Fibroblast of lung (primary cell): ENCODE data around the gene GNL2.

Experiments
- EZH2 ChIP-seq: IDR thresholded peaks from 2 replicates; pipeline ENCODE4 v1.5.1; 2012; ENCODE audit warnings: low read length, control low read depth, mild to moderate bottlenecking; ENCODE audit errors: missing control alignments
- TF ChIP-seq, protein P1 (sequence below), 2 donors: IDR thresholded peaks in 1 of 2; conservative IDR thresholded peaks in 1 of 2; 1 replicate in 1 of 2; 2 replicates in 1 of 2; pipeline ENCODE4 v1.5.1; 2011 to 2012; ENCODE audit warnings: low read length in 2 of 2, control low read depth in 1 of 2, inconsistent platforms in 1 of 2, low read depth in 1 of 2, mild to moderate bottlenecking in 1 of 2

GRCh38 chr1:37628026-37628556, 32.4 kb upstream of the GNL2 start:
- TF ChIP-seq EZH2 = no peak
- TF ChIP-seq, protein P1, sequence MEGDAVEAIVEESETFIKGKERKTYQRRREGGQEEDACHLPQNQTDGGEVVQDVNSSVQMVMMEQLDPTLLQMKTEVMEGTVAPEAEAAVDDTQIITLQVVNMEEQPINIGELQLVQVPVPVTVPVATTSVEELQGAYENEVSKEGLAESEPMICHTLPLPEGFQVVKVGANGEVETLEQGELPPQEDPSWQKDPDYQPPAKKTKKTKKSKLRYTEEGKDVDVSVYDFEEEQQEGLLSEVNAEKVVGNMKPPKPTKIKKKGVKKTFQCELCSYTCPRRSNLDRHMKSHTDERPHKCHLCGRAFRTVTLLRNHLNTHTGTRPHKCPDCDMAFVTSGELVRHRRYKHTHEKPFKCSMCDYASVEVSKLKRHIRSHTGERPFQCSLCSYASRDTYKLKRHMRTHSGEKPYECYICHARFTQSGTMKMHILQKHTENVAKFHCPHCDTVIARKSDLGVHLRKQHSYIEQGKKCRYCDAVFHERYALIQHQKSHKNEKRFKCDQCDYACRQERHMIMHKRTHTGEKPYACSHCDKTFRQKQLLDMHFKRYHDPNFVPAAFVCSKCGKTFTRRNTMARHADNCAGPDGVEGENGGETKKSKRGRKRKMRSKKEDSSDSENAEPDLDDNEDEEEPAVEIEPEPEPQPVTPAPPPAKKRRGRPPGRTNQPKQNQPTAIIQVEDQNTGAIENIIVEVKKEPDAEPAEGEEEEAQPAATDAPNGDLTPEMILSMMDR (conservative IDR thresholded peaks at IDR 0.05 in 1 of 2, IDR thresholded peaks at IDR 0.05 in 1 of 2; ENCODE audit: low read depth in 1 of 2, low read length in 2 of 2) = no peak
